Measurements from ENCODE around the gene SCAMP4. TPM values are rescaled to one million over a fixed set of nuclear protein-coding genes. Genes with fewer than 3 reads are reported as not detected.
A peak's percentile ranks its signal among the peaks of the same experiment; 100 is the strongest.

Gene SCAMP4
- total RNA-seq, 1 experiment from 2014 or later = 69.0 TPM

DNA sequence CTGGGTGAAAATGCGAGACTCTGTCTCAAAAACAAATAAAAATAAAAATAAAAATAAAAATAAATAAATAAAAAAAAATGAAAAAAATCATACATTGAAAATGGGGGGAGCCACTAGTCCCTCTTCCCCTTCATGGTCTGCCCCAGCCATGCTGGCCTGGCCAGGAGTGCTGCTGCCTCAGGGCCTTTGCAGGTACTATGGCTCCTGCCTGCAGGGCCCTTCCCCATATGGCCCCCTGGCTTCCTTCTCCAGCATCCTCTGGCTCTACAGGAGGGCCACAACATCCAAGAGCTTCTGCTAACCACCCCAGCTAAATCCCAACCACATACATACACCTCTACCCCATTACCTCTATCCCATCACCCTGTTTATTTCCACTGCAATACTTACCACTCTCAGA lies 15.3 kb upstream of the SCAMP4 start:
- Mint-ChIP-seq H3K36me3 (ENCODE audit: insufficient read depth in 1 of 3, low read depth in 3 of 3) (no peaks in the 10 kb centered on the region), H3K27ac (0 out of 7 replicates have a peak overlapping the region, but pooled peaks of 1 of the 3 experiments have one; percentile 1), H3K4me3 (no peak overlapping the region), H3K4me1 (peaks cover 10 to 11% of the 10 kb centered on the region in 2 experiments), H3K27me3 (ENCODE audit: low read depth) (no peaks in the 10 kb centered on the region), H3K9me3 (no peaks in the 10 kb centered on the region; a peak in 1 of 5 replicates)
- H4K20me1 ChIP-seq (ENCODE audit: control insufficient read depth, insufficient read depth, insufficient read length) = no peaks in the 10 kb centered on the region
- H2BK20ac ChIP-seq (ENCODE audit: low read depth, low read length, poor library complexity, severe bottlenecking) = no peak overlapping the region
- TF ChIP-seq CTCF (conservative IDR thresholded peaks at IDR 0.05) = no peak
- H3K18ac ChIP-seq (ENCODE audit: insufficient read length, low read depth, low read length) = no peak overlapping the region
- H3K23me2 ChIP-seq (ENCODE audit: insufficient read length, low read depth, low read length, poor library complexity, severe bottlenecking) = peaks cover 2% of the 10 kb centered on the region
- no CpG with 5 or more reads among the region's 1 CpG for WGBS (ENCODE audit: extremely low coverage, insufficient read length, low lambda C conversion rate)
- H3K4me2 ChIP-seq (ENCODE audit: insufficient read depth, insufficient read length, low read length) = no peak overlapping the region
- no peak overlapping the region for H3K14ac ChIP-seq (ENCODE audit: insufficient read depth, low read length)
- no peak overlapping the region for H4K8ac ChIP-seq (replicated peaks; ENCODE audit: insufficient read length, low read depth, low read length)
- DNase-seq = no peak
- H2BK120ac ChIP-seq (ENCODE audit: low read depth, low read length, poor library complexity, severe bottlenecking) = no peak overlapping the region
- H3K9ac ChIP-seq (ENCODE audit: extremely low read depth, insufficient read length, low read length) = no peak overlapping the region
- no peak overlapping the region for H4K91ac ChIP-seq (ENCODE audit: insufficient read length, low read depth, low read length)
- no peak overlapping the region for H2AFZ ChIP-seq (ENCODE audit: low read length)
- H4K5ac ChIP-seq (ENCODE audit: insufficient read length, low read depth, low read length) = no peak overlapping the region
- no peaks in the 10 kb centered on the region; the same call in 1 of the 2 replicates for H3K4me1 ChIP-seq (ENCODE audit: insufficient read depth, low read length)
- no peaks in the 10 kb centered on the region; the same call in 1 of the 2 replicates for H3K79me2 ChIP-seq (ENCODE audit: insufficient read depth, low read length)
- H3K27me3 ChIP-seq (ENCODE audit: insufficient read depth, low read length) = no peaks in the 10 kb centered on the region
- H3K27ac ChIP-seq (ENCODE audit: insufficient read length, low read depth, low read length) = no peak overlapping the region
- H3K79me1 ChIP-seq (ENCODE audit: insufficient read depth, low read depth, low read length, poor library complexity, severe bottlenecking) = peaks cover under 1% of the 10 kb centered on the region
- H3K9me3 ChIP-seq (ENCODE audit: control insufficient read depth, low read depth, low read length) = no peaks in the 10 kb centered on the region
- H3K4ac ChIP-seq (ENCODE audit: low read depth, low read length) = no peak overlapping the region
- H3K23ac ChIP-seq (ENCODE audit: insufficient read length, low read depth, low read length) = no peak overlapping the region
- H2BK5ac ChIP-seq (ENCODE audit: insufficient read length, low read length) = no peak overlapping the region
- H3K56ac ChIP-seq (ENCODE audit: insufficient read length, low read depth, low read length) = no peak overlapping the region
- H2AK5ac ChIP-seq (ENCODE audit: insufficient read length, low read length) = no peak overlapping the region
- no peak overlapping the region for H2BK12ac ChIP-seq (ENCODE audit: insufficient read length, low read depth, low read length)
- H3T11ph ChIP-seq (ENCODE audit: low read length) = no peak overlapping the region
- H2BK15ac ChIP-seq (ENCODE audit: low read depth, low read length) = no peak overlapping the region

All from H9 (cell line).